GM12878 (cell line): ENCODE results near the gene RARG. TPM values are rescaled to one million over a fixed set of nuclear protein-coding genes. Genes with fewer than 3 reads are reported as not detected.

Source experiments
- ATAC-seq: fragments of 200-7000 bp; cut with Tn5 transposase; 3 replicates; pipeline ENCODE4 v1.9.1; 2020; ENCODE audit warnings: mild to moderate bottlenecking, moderate library complexity
- BruUV-seq: library from RNA; stranded (reverse); fragments of 400-500 nt; replicated peaks from 2 replicates; lab custom pipeline; 2021; lab: Mats Ljungman, UMichigan
- CTCF ChIA-PET: fragments of 300-600 bp; sonication (Branson Sonifier 250); formaldehyde crosslinking; extraction: SDS; loops from one replicate; lab custom pipeline; 2021; ENCODE audit warnings: inconsistent platforms; lab: Yijun Ruan, JAX
- POLR2A ChIA-PET: fragments of 350-600 bp; formaldehyde crosslinking; extraction: SDS; loops from one replicate; lab custom pipeline; 2021; ENCODE audit warnings: inconsistent platforms; lab: Charles Lee
- RAD21 ChIA-PET: fragments of 300-600 bp; sonication (Branson Sonifier 250); formaldehyde crosslinking; loops from one replicate; lab custom pipeline; 2023; ENCODE audit warnings: antibody characterized with exemption; ENCODE audit not compliant: unreplicated experiment; lab: Charles Lee
- SMC1A ChIA-PET: fragments of 300-600 bp; sonication (Branson Sonifier 250); formaldehyde crosslinking; loops from one replicate; lab custom pipeline; 2023; ENCODE audit not compliant: unreplicated experiment, uncharacterized antibody; lab: Charles Lee
- DNase-seq: peaks from one replicate; pipeline ENCODE4 v3.0.0-alpha.2; 2011; ENCODE audit warnings: low read depth, low spot score
- FAIRE-seq: peaks from 3 replicates; lab custom pipeline; 2011; peaks lifted over from hg19 to GRCh38; lab: Jason Lieb, UNC
- H2AFZ ChIP-seq: 2 replicates; pipeline ENCODE4 v1.6.0; 2011; ENCODE audit warnings: low read depth, low read length, control low read depth; ENCODE audit not compliant: control insufficient read depth
- H3K27ac ChIP-seq: 2 replicates; pipeline ENCODE4 v1.5.1; 2011; ENCODE audit warnings: control low read depth; ENCODE audit not compliant: control insufficient read depth, insufficient read depth
- H3K27me3 ChIP-seq, 2 experiments: replicated peaks in 1 of 2; 2 replicates each; pipeline versions ENCODE4 v1.6.0 to v1.6.1; 2011; ENCODE audit warnings: low read length in 1 of 2; ENCODE audit not compliant: control insufficient read depth in 2 of 2, insufficient read depth in 2 of 2
- H3K36me3 ChIP-seq, 2 experiments: 2 replicates each; pipeline ENCODE4 v1.5.1; 2011; ENCODE audit warnings: low read length in 1 of 2; ENCODE audit not compliant: control insufficient read depth in 2 of 2, insufficient read depth in 2 of 2
- H3K4me1 ChIP-seq: 2 replicates; pipeline ENCODE4 v1.6.1; 2011; ENCODE audit warnings: mild to moderate bottlenecking, low read length, moderate library complexity, mixed read lengths; ENCODE audit not compliant: control insufficient read depth, insufficient read depth
- H3K4me2 ChIP-seq: 2 replicates; pipeline ENCODE4 v1.6.0; 2011; ENCODE audit warnings: control low read depth; ENCODE audit not compliant: control insufficient read depth, insufficient read depth
- H3K4me3 ChIP-seq: fragments of 200-600 bp; sonication (generic); 2 replicates; pipeline ENCODE4 v1.5.1; 2016
- H3K79me2 ChIP-seq: 2 replicates; pipeline ENCODE4 v1.6.0; 2011; ENCODE audit warnings: low read length; ENCODE audit not compliant: control insufficient read depth, insufficient read depth
- H3K9ac ChIP-seq: 2 replicates; pipeline ENCODE4 v1.8.0; 2011; ENCODE audit warnings: low read length, control low read depth, mixed read lengths; ENCODE audit not compliant: control insufficient read depth, insufficient read depth
- H3K9me3 ChIP-seq: replicated peaks from 3 replicates; pipeline ENCODE4 v1.5.1; 2011; ENCODE audit warnings: mild to moderate bottlenecking, low read length; ENCODE audit not compliant: control insufficient read depth, insufficient read depth
- H4K20me1 ChIP-seq: 2 replicates; pipeline ENCODE4 v1.6.0; 2011; ENCODE audit not compliant: control insufficient read depth, insufficient read depth
- BCL11A ChIP-seq: IDR thresholded peaks from 2 replicates; pipeline ENCODE4 v1.6.1; 2011; ENCODE audit warnings: low read depth, low read length
- CBX3 ChIP-seq: fragments of 200-600 bp; sonication (generic); IDR thresholded peaks from 2 replicates; pipeline ENCODE4 v1.6.1; 2016; ENCODE audit warnings: low read depth, borderline replicate concordance
- CUX1 ChIP-seq: IDR thresholded peaks from 2 replicates; pipeline ENCODE4 v1.6.1; 2012; ENCODE audit warnings: improper control_type of control experiment, low read depth, low read length; ENCODE audit not compliant: insufficient replicate concordance
- DPF2 ChIP-seq: fragments of 450-650 bp; IDR thresholded peaks from 2 replicates; pipeline ENCODE4 v1.6.1; 2017; ENCODE audit warnings: mild to moderate bottlenecking
- HSF1 ChIP-seq: fragments of 150-350 bp; IDR thresholded peaks from 2 replicates; pipeline ENCODE4 v1.6.1; 2014; ENCODE audit warnings: mild to moderate bottlenecking, low read depth, low read length
- KAT2A ChIP-seq: conservative IDR thresholded peaks from 2 replicates; pipeline ENCODE4 v1.6.1; 2011; ENCODE audit warnings: low read depth, low read length; ENCODE audit not compliant: control insufficient read depth
- NR2C1 ChIP-seq: fragments of 450-650 bp; IDR thresholded peaks from 2 replicates; pipeline ENCODE4 v1.6.1; 2017; ENCODE audit warnings: antibody characterized with exemption, mild to moderate bottlenecking, moderate library complexity
- NR2F1 ChIP-seq: fragments of 450-650 bp; conservative IDR thresholded peaks from 2 replicates; pipeline ENCODE4 v1.6.1; 2017; ENCODE audit warnings: mild to moderate bottlenecking
- POLR2A ChIP-seq: IDR thresholded peaks from 2 replicates; pipeline ENCODE4 v1.6.1; 2011; ENCODE audit warnings: low read depth, mild to moderate bottlenecking, low read length
- RAD21 ChIP-seq: IDR thresholded peaks from 2 replicates; pipeline ENCODE4 v1.6.1; 2011; ENCODE audit warnings: mild to moderate bottlenecking, low read depth, low read length, moderate library complexity; ENCODE audit not compliant: insufficient read depth
- RCOR1 ChIP-seq: conservative IDR thresholded peaks from 2 replicates; pipeline ENCODE4 v1.6.1; 2012; ENCODE audit warnings: low read depth, low read length, improper control_type of control experiment
- SMC3 ChIP-seq: IDR thresholded peaks from 2 replicates; pipeline ENCODE4 v1.6.1; 2011; ENCODE audit warnings: low read length, improper control_type of control experiment, borderline replicate concordance
- SP1 ChIP-seq: IDR thresholded peaks from one replicate; pipeline ENCODE4 v1.6.1; 2011; ENCODE audit warnings: low read depth, low read length
- WGBS: methylation state at CpG from one replicate; pipeline ENCODE4 v1.1.6; 2016; ENCODE audit warnings: low lambda C conversion rate; ENCODE audit not compliant: insufficient replicate concordance, insufficient coverage; ENCODE audit errors: missing lambda C conversion rate; 5-methylcytosine and 5-hydroxymethylcytosine counted together
- in situ Hi-C: fragments of 300-500 bp; cut with MboI; formaldehyde crosslinking; loops from 9 replicates; pipeline ENCODE4 v1.14.3; 2018; ENCODE audit warnings: mixed read lengths
- intact Hi-C: fragments of 100-400 bp; cut with micrococcal nuclease; formaldehyde crosslinking; loops from one replicate; pipeline ENCODE4 v1.14.2; 2022; ENCODE audit not compliant: unreplicated experiment
- polyA plus RNA-seq, 11 experiments: library from polyadenylated mRNA; depleted of rRNA in 4 of 11; unstranded in 6 of 11; stranded (reverse) in 5 of 11; fragments of >200 nt; fragmentation: Nextera tagmentation in 4 of 11; fragmentation: Illumina TruSeq in 1 of 11; extraction: Ambion mirVana in 4 of 11; extraction: Trizol in 1 of 11; gene quantifications; 1 replicate in 1 of 11; 2 replicates in 10 of 11; pipeline versions ENCODE4 v1.2.1 to v1.2.3, GENCODE V29; 2011 to 2016; ENCODE audit warnings: inconsistent platforms in 2 of 11, missing spikeins in 2 of 11, low read depth in 1 of 11
- total RNA-seq, 4 experiments: library from RNA; depleted of rRNA in 3 of 4; stranded (reverse); fragments of >200 nt in 3 of 4; fragmentation: Illumina TruSeq in 1 of 4; extraction: Trizol in 1 of 4; gene quantifications; 2 replicates each; pipeline versions ENCODE4 v1.2.1 to v1.2.3, GENCODE V29; 2013 to 2021
- TF ChIP-seq, protein P1 (sequence below), 3 experiments: IDR thresholded peaks in 2 of 3; conservative IDR thresholded peaks in 1 of 3; 2 replicates each; pipeline ENCODE4 v1.5.1; 2011; ENCODE audit warnings: low read depth in 3 of 3, low read length in 3 of 3, mild to moderate bottlenecking in 3 of 3, control low read depth in 2 of 3, moderate library complexity in 2 of 3, inconsistent platforms in 1 of 3, mixed read lengths in 1 of 3; ENCODE audit not compliant: control insufficient read depth in 2 of 3, insufficient read depth in 1 of 3; ENCODE audit errors: extremely low read depth in 1 of 3

The RARG gene
- total and polyA plus RNA-seq, 10 of the 15 experiments (the other 5 are each of a cell fraction or from before 2014, with no cell fraction given), result 0.27 to 8.1 (median 4.1) TPM

DNA sequence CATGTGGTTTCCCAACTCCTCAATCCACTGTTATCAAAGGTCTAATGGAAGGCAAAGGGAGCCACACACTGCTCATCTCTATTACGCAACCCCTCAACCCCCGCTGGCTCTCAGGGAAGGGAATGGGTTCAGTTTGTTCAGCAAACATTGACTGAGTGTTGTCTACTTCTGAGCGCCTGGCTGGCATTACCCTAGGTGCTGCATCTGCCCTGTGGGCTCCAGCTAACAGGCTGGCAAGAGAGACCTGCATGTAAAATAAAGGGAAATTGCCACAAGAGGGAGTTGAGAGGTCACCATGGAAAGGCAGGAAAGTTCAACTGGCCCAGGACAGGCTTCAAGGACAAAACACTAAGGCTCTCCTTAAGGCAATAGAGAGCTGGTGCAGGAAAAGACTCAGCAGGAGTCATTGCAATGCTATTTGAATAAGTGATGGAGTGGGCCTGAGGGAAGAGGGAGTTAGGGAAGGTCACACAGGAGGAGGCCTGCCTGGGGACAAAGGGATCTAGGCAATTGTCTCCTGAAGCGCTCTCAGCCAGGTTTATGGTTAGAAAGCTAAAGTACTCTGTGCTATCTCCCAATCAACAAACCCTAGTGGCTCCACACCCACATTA, 57.0 kb downstream of the RARG start:
- Histone ChIP-seq H3K4me2 (no peak overlapping the region), H3K79me2 (no peaks in the 10 kb centered on the region), H4K20me1 (no peaks in the 10 kb centered on the region), H2AFZ (no peak overlapping the region), H3K4me3 (no peak overlapping the region), H3K4me1 (peaks cover 14% of the 10 kb centered on the region; the same call in 1 of the 2 replicates)
- intact Hi-C loops, result no loop called here
- no TSS peak for BruUV-seq
- CTCF ChIA-PET, result interaction anchor here (0.6 to 8.0 kb wide), 16 partner anchors 9 to 170 kb away, joined by 3 to 66 read pairs (median 3); no protein-coding TSS in a partner anchor
- 96% methylated on average over 4 of the region's 4 CpGs for WGBS
- no peak for TF ChIP-seq KAT2A
- TF ChIP-seq NR2C1, result no peak
- TF ChIP-seq, protein P1, sequence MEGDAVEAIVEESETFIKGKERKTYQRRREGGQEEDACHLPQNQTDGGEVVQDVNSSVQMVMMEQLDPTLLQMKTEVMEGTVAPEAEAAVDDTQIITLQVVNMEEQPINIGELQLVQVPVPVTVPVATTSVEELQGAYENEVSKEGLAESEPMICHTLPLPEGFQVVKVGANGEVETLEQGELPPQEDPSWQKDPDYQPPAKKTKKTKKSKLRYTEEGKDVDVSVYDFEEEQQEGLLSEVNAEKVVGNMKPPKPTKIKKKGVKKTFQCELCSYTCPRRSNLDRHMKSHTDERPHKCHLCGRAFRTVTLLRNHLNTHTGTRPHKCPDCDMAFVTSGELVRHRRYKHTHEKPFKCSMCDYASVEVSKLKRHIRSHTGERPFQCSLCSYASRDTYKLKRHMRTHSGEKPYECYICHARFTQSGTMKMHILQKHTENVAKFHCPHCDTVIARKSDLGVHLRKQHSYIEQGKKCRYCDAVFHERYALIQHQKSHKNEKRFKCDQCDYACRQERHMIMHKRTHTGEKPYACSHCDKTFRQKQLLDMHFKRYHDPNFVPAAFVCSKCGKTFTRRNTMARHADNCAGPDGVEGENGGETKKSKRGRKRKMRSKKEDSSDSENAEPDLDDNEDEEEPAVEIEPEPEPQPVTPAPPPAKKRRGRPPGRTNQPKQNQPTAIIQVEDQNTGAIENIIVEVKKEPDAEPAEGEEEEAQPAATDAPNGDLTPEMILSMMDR (IDR thresholded peaks at IDR 0.05 in 2 of 3, conservative IDR thresholded peaks at IDR 0.05 in 1 of 3; ENCODE audit: control insufficient read depth in 2 of 3, extremely low read depth in 1 of 3, insufficient read depth in 1 of 3, low read depth in 3 of 3, low read length in 3 of 3), result peak in 2 of 3 experiments; percentile 19 to 33; a peak in 2 of 6 replicates
- peak; percentile 42 for TF ChIP-seq RAD21
- TF ChIP-seq CBX3, result no peak
- no peak for TF ChIP-seq BCL11A
- no peak for TF ChIP-seq NR2F1
- no peak for TF ChIP-seq RCOR1
- TF ChIP-seq SMC3, result peak; percentile 21; the same call in 1 of the 2 replicates
- TF ChIP-seq DPF2, result no peak
- TF ChIP-seq POLR2A, result no peak
- TF ChIP-seq CUX1, result no peak
- TF ChIP-seq HSF1, result no peak
- TF ChIP-seq SP1, result no peak
- TF ChIP-seq, all 136 proteins: peak for 3
- POLR2A ChIA-PET, result interaction anchor here (1.0 to 1.1 kb wide), 4 partner anchors 28 to 37 kb away, joined by 3 to 5 read pairs (median 4); no protein-coding TSS in a partner anchor
- H3K36me3 ChIP-seq, result peaks cover 0 to 1% of the 10 kb centered on the region in 2 experiments; a peak in 1 of 4 replicates
- H3K27me3 ChIP-seq, result no peaks in the 10 kb centered on the region
- FAIRE-seq (peak; percentile 73), DNase-seq (no peak), ATAC-seq (peak; percentile 48)
- H3K9ac ChIP-seq, result no peak overlapping the region
- no peaks in the 10 kb centered on the region for H3K9me3 ChIP-seq
- SMC1A ChIA-PET, result interaction anchor here (0.7 to 3.5 kb wide), 9 partner anchors 13 to 93 kb away, joined by 3 to 24 read pairs (median 5); partner anchors contain the start of genes ESPL1 and ITGB7
- in situ Hi-C loops, result no loop called here
- H3K27ac ChIP-seq, result no peak overlapping the region
- RAD21 ChIA-PET, result interaction anchor here (0.8 to 1.8 kb wide), 7 partner anchors 16 to 146 kb away, joined by 3 to 6 read pairs (median 5); partner anchors contain the start of gene AAAS
